H9 (cell line): ENCODE results near the gene TRAF3. TPM values are rescaled to one million over a fixed set of nuclear protein-coding genes. Genes with fewer than 3 reads are reported as not detected.

Experiments used
- DNase-seq: peaks from one replicate; pipeline ENCODE4 v3.0.0-alpha.2; 2017
- H2AFZ ChIP-seq: one replicate; pipeline ENCODE4 v1.6.1; 2013; ENCODE audit warnings: mild to moderate bottlenecking, low read length, control low read depth, moderate library complexity
- H2AK5ac ChIP-seq: 2 replicates; pipeline ENCODE4 v1.6.1; 2013; ENCODE audit warnings: low read length, control low read depth, mixed read lengths; ENCODE audit not compliant: insufficient read length
- H2BK120ac ChIP-seq: one replicate; pipeline ENCODE4 v1.6.1; 2013; ENCODE audit warnings: low read depth, mild to moderate bottlenecking, low read length, control low read depth, inconsistent platforms; ENCODE audit not compliant: poor library complexity, severe bottlenecking
- H2BK12ac ChIP-seq: 2 replicates; pipeline ENCODE4 v1.6.1; 2013; ENCODE audit warnings: low read length, control low read depth, mixed read lengths, low read depth; ENCODE audit not compliant: insufficient read length
- H2BK15ac ChIP-seq: 2 replicates; pipeline ENCODE4 v1.6.1; 2013; ENCODE audit warnings: low read depth, low read length, control low read depth
- H2BK20ac ChIP-seq: one replicate; pipeline ENCODE4 v1.6.1; 2013; ENCODE audit warnings: low read depth, mild to moderate bottlenecking, low read length, control low read depth, inconsistent platforms; ENCODE audit not compliant: poor library complexity, severe bottlenecking
- H2BK5ac ChIP-seq: 2 replicates; pipeline ENCODE4 v1.6.1; 2013; ENCODE audit warnings: low read length, control low read depth, mixed read lengths; ENCODE audit not compliant: insufficient read length
- H3K14ac ChIP-seq: 2 replicates; pipeline ENCODE4 v1.6.1; 2013; ENCODE audit warnings: low read length, control low read depth; ENCODE audit not compliant: insufficient read depth
- H3K18ac ChIP-seq: 2 replicates; pipeline ENCODE4 v1.6.1; 2013; ENCODE audit warnings: low read depth, mild to moderate bottlenecking, mixed read lengths, low read length, control low read depth; ENCODE audit not compliant: insufficient read length
- H3K23ac ChIP-seq: 2 replicates; pipeline ENCODE4 v1.6.1; 2013; ENCODE audit warnings: low read length, control low read depth, mixed read lengths, low read depth; ENCODE audit not compliant: insufficient read length
- H3K23me2 ChIP-seq: 2 replicates; pipeline ENCODE4 v1.6.1; 2013; ENCODE audit warnings: low read depth, mild to moderate bottlenecking, mixed read lengths, low read length, control low read depth; ENCODE audit not compliant: insufficient read length, poor library complexity, severe bottlenecking
- H3K27ac ChIP-seq: 2 replicates; pipeline ENCODE4 v1.5.1; 2013; ENCODE audit warnings: low read length, control low read depth, mixed read lengths, low read depth; ENCODE audit not compliant: insufficient read length
- H3K27me3 ChIP-seq: 2 replicates; pipeline ENCODE4 v1.6.1; 2013; ENCODE audit warnings: low read length, control low read depth, inconsistent platforms; ENCODE audit not compliant: insufficient read depth
- H3K4ac ChIP-seq: 2 replicates; pipeline ENCODE4 v1.6.1; 2013; ENCODE audit warnings: low read depth, mild to moderate bottlenecking, control low read depth, inconsistent platforms, low read length, moderate library complexity
- H3K4me1 ChIP-seq: 2 replicates; pipeline ENCODE4 v1.6.1; 2013; ENCODE audit warnings: low read length, control low read depth, inconsistent platforms; ENCODE audit not compliant: insufficient read depth
- H3K4me2 ChIP-seq: 2 replicates; pipeline ENCODE4 v1.6.1; 2013; ENCODE audit warnings: low read length, control low read depth, mixed read lengths; ENCODE audit not compliant: insufficient read length, insufficient read depth
- H3K56ac ChIP-seq: 2 replicates; pipeline ENCODE4 v1.6.1; 2013; ENCODE audit warnings: low read depth, mild to moderate bottlenecking, mixed read lengths, low read length, control low read depth; ENCODE audit not compliant: insufficient read length
- H3K79me1 ChIP-seq: 2 replicates; pipeline ENCODE4 v1.6.1; 2013; ENCODE audit warnings: low read depth, mild to moderate bottlenecking, moderate library complexity, low read length, control low read depth, inconsistent platforms; ENCODE audit not compliant: insufficient read depth, poor library complexity, severe bottlenecking
- H3K79me2 ChIP-seq: 2 replicates; pipeline ENCODE4 v1.6.1; 2013; ENCODE audit warnings: low read length, control low read depth, inconsistent platforms; ENCODE audit not compliant: insufficient read depth
- H3K9ac ChIP-seq: 2 replicates; pipeline ENCODE4 v1.6.1; 2013; ENCODE audit warnings: low read length, control low read depth, mixed read lengths; ENCODE audit not compliant: insufficient read length; ENCODE audit errors: extremely low read depth
- H3K9me3 ChIP-seq: one replicate; pipeline ENCODE4 v1.6.1; 2013; ENCODE audit warnings: low read depth, low read length, inconsistent platforms; ENCODE audit not compliant: control insufficient read depth
- H3T11ph ChIP-seq: one replicate; pipeline ENCODE4 v1.6.1; 2013; ENCODE audit warnings: mild to moderate bottlenecking, low read length, control low read depth, inconsistent platforms
- H4K20me1 ChIP-seq: one replicate; pipeline ENCODE4 v1.6.1; 2013; ENCODE audit not compliant: control insufficient read depth, insufficient read length, insufficient read depth
- H4K5ac ChIP-seq: 2 replicates; pipeline ENCODE4 v1.6.1; 2013; ENCODE audit warnings: low read depth, mild to moderate bottlenecking, mixed read lengths, low read length, control low read depth; ENCODE audit not compliant: insufficient read length
- H4K8ac ChIP-seq: replicated peaks from 2 replicates; pipeline ENCODE4 v1.6.1; 2013; ENCODE audit warnings: low read length, control low read depth, mixed read lengths, low read depth; ENCODE audit not compliant: insufficient read length
- H4K91ac ChIP-seq: 2 replicates; pipeline ENCODE4 v1.6.1; 2013; ENCODE audit warnings: low read depth, mild to moderate bottlenecking, moderate library complexity, mixed read lengths, low read length, control low read depth; ENCODE audit not compliant: insufficient read length
- H3K27ac Mint-ChIP-seq, 3 experiments: 2 replicates in 2 of 3; 3 replicates in 1 of 3; pipeline ENCODE4 v1.8.0; 2020 to 2021; ENCODE audit warnings: mixed read lengths in 3 of 3, mild to moderate bottlenecking in 1 of 3, moderate library complexity in 1 of 3
- H3K27me3 Mint-ChIP-seq: 2 replicates; pipeline ENCODE4 v1.8.0; 2021; ENCODE audit warnings: low read depth, mild to moderate bottlenecking, moderate library complexity, mixed read lengths
- H3K36me3 Mint-ChIP-seq, 3 experiments: 2 replicates in 2 of 3; 3 replicates in 1 of 3; pipeline ENCODE4 v1.8.0; 2020 to 2021; ENCODE audit warnings: low read depth in 3 of 3, mixed read lengths in 3 of 3; ENCODE audit not compliant: insufficient read depth in 1 of 3
- H3K4me1 Mint-ChIP-seq, 2 experiments: 2 replicates each; pipeline ENCODE4 v1.8.0; 2020; ENCODE audit warnings: mixed read lengths in 2 of 2
- H3K4me3 Mint-ChIP-seq, 2 experiments: 2 replicates in 1 of 2; 3 replicates in 1 of 2; pipeline ENCODE4 v1.8.0; 2020 to 2021; ENCODE audit warnings: mild to moderate bottlenecking in 2 of 2, mixed read lengths in 2 of 2, moderate library complexity in 1 of 2
- H3K9me3 Mint-ChIP-seq, 2 experiments: 2 replicates in 1 of 2; 3 replicates in 1 of 2; pipeline ENCODE4 v1.8.0; 2020; ENCODE audit warnings: mild to moderate bottlenecking in 2 of 2, mixed read lengths in 2 of 2, moderate library complexity in 1 of 2
- CTCF ChIP-seq: fragments of 200-600 bp; sonication (generic); conservative IDR thresholded peaks from 3 replicates; pipeline ENCODE4 v1.8.0; 2021; ENCODE audit warnings: antibody characterized with exemption, mild to moderate bottlenecking
- WGBS: extraction: QIAGEN DNeasy Blood & Tissue Kit; methylation state at CpG from one replicate; pipeline ENCODE4 v1.1.7; 2013; ENCODE audit warnings: missing lambda C conversion rate, low lambda C conversion rate, mixed read lengths; ENCODE audit not compliant: insufficient read length; ENCODE audit errors: extremely low coverage; 5-methylcytosine and 5-hydroxymethylcytosine counted together
- total RNA-seq: library from RNA; stranded (reverse); gene quantifications from 2 replicates; pipeline ENCODE4 v1.2.1, GENCODE V29; 2021

The TRAF3 gene
- total RNA-seq, 1 experiment from 2014 or later, result 9.6 TPM

- H2AFZ ChIP-seq, result no peak overlapping the region
- H2BK20ac ChIP-seq, result no peak overlapping the region
- no peaks in the 10 kb centered on the region for H3K27me3 ChIP-seq
- H4K5ac ChIP-seq, result no peak overlapping the region
- no peak overlapping the region for H3T11ph ChIP-seq
- no peaks in the 10 kb centered on the region for H3K79me1 ChIP-seq
- H3K23me2 ChIP-seq, result no peaks in the 10 kb centered on the region
- no peak for DNase-seq
- H3K4me2 ChIP-seq, result no peak overlapping the region
- Mint-ChIP-seq H3K27me3 (no peaks in the 10 kb centered on the region), H3K27ac (no peak overlapping the region), H3K4me1 (peaks cover 0 to 6% of the 10 kb centered on the region in 2 experiments; a peak in 1 of 4 replicates), H3K9me3 (no peaks in the 10 kb centered on the region), H3K36me3 (peaks cover 32 to 88% (median 86%) of the 10 kb centered on the region in 3 experiments; a peak in 6 of 7 replicates), H3K4me3 (no peak overlapping the region)
- no peak for TF ChIP-seq CTCF
- H3K18ac ChIP-seq, result no peak overlapping the region
- no peak overlapping the region for H2BK5ac ChIP-seq
- no peak overlapping the region for H3K14ac ChIP-seq
- no peak overlapping the region for H3K9ac ChIP-seq
- H2BK15ac ChIP-seq, result no peak overlapping the region
- H4K91ac ChIP-seq, result no peak overlapping the region
- no peak overlapping the region for H4K8ac ChIP-seq
- H3K27ac ChIP-seq, result no peak overlapping the region
- H2AK5ac ChIP-seq, result no peak overlapping the region
- H3K56ac ChIP-seq, result no peak overlapping the region
- no peak overlapping the region for H2BK120ac ChIP-seq
- H3K4ac ChIP-seq, result no peak overlapping the region
- no peaks in the 10 kb centered on the region for H3K9me3 ChIP-seq
- H2BK12ac ChIP-seq, result no peak overlapping the region
- H3K4me1 ChIP-seq, result no peaks in the 10 kb centered on the region
- WGBS, result no CpG with 5 or more reads among the region's 10 CpGs
- H4K20me1 ChIP-seq, result no peaks in the 10 kb centered on the region
- no peak overlapping the region for H3K23ac ChIP-seq
- no peaks in the 10 kb centered on the region for H3K79me2 ChIP-seq
Measured at GRCh38 chr14:102958461-102958860, 181.2 kb downstream of the TRAF3 start.

Other genes starting within 250 kb of the TRAF3 start
- gene RCOR1, start 184.8 kb upstream of the TRAF3 start, total RNA-seq, result 34.1 and 34.5 TPM in 2 replicates
- gene AMN, start 145.2 kb downstream of the TRAF3 start, total RNA-seq, result 1.9 and 2.2 TPM in 2 replicates